Coronary artery (tissue), 2 donors: ENCODE measurements around the gene TMIGD3.

Source experiments
- DNase-seq: peaks from one replicate; pipeline ENCODE4 v3.0.0-alpha.2; 2017; ENCODE audit warnings: low spot score
- H3K27ac ChIP-seq, 2 donors: fragments of 200-600 bp; sonication (generic); one replicate each; pipeline ENCODE4 v1.5.1; 2016 to 2019
- H3K4me3 ChIP-seq: fragments of 200-600 bp; sonication (generic); 2 replicates; pipeline ENCODE4 v1.5.1; 2016; ENCODE audit warnings: mild to moderate bottlenecking, moderate library complexity
- TF ChIP-seq, protein P1 (sequence below): fragments of 200-600 bp; sonication (generic); IDR thresholded peaks from one replicate; pipeline ENCODE4 v1.5.1; 2019; ENCODE audit warnings: antibody characterized with exemption

The TMIGD3 gene

GRCh38 chr1:111540928-111541327 lies 37.5 kb upstream of the TMIGD3 start:
- H3K27ac ChIP-seq: no peak overlapping the region
- DNase-seq: no peak
- TF ChIP-seq, protein P1, sequence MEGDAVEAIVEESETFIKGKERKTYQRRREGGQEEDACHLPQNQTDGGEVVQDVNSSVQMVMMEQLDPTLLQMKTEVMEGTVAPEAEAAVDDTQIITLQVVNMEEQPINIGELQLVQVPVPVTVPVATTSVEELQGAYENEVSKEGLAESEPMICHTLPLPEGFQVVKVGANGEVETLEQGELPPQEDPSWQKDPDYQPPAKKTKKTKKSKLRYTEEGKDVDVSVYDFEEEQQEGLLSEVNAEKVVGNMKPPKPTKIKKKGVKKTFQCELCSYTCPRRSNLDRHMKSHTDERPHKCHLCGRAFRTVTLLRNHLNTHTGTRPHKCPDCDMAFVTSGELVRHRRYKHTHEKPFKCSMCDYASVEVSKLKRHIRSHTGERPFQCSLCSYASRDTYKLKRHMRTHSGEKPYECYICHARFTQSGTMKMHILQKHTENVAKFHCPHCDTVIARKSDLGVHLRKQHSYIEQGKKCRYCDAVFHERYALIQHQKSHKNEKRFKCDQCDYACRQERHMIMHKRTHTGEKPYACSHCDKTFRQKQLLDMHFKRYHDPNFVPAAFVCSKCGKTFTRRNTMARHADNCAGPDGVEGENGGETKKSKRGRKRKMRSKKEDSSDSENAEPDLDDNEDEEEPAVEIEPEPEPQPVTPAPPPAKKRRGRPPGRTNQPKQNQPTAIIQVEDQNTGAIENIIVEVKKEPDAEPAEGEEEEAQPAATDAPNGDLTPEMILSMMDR: no peak
- H3K4me3 ChIP-seq: no peak overlapping the region

GRCh38 chr1:111538343-111539025 lies 35.1 kb upstream of the TMIGD3 start:
- H3K27ac ChIP-seq: peak overlapping the region in 1 of 2 donors; percentile 15
- no peak for DNase-seq
- no peak overlapping the region for H3K4me3 ChIP-seq
- TF ChIP-seq, protein P1: no peak

GRCh38 chr1:111535256-111536191 lies 32.1 kb upstream of the TMIGD3 start:
- DNase-seq: no peak
- TF ChIP-seq, protein P1: no peak
- Histone ChIP-seq H3K27ac (peak overlapping the region; percentile 71 to 90), H3K4me3 (peak overlapping the region; percentile 54)

GRCh38 chr1:111520053-111520452 lies 16.6 kb upstream of the TMIGD3 start:
- no peak overlapping the region for H3K4me3 ChIP-seq
- no peak for DNase-seq
- no peak overlapping the region for H3K27ac ChIP-seq
- TF ChIP-seq, protein P1: no peak

GRCh38 chr1:111517469-111518225 lies 14.2 kb upstream of the TMIGD3 start:
- TF ChIP-seq, protein P1: no peak
- DNase-seq: no peak
- H3K27ac ChIP-seq: peak overlapping the region in 1 of 2 donors; percentile 87
- no peak overlapping the region for H3K4me3 ChIP-seq

DNA sequence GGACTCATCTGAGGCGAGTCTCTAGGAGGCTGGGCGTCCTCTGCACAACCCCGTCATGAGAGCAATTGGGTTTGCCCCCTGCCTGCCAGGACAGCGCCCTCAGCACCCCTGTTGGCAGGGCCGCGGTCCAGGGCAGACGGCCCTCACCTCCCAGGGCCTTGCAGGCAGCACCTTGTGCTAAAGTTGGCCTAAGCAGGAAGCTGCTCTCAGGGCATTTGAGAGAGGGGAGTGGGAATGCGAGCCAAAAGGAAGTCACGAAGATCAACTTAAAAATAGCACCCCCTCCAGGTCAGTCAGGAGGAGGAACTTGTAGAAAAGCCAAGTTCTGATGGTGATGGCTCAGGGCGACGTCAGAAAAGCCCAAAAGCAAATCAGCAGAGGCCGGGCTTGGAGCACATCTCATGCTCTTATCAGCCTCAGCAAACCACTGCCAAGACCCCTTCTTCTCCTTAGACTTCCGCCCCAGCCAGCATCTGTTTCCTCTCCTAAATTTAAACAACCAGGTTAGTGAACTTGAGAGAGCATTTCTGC lies 12.6 kb upstream of the TMIGD3 start:
- TF ChIP-seq, protein P1: no peak
- peak; percentile 82 for DNase-seq
- peak overlapping the region; percentile 87 to 90 for H3K27ac ChIP-seq
- peak overlapping the region; percentile 69 for H3K4me3 ChIP-seq
